A549 (cell line): Measurements from ENCODE around the gene ZFPL1. TPM values are rescaled to one million over a fixed set of nuclear protein-coding genes. Genes with fewer than 3 reads are reported as not detected.

Source experiments
- ATAC-seq, 2 experiments: fragments of 200-7000 bp in 1 of 2; fragments of >200 bp in 1 of 2; cut with Nextera tagmentation in 1 of 2; cut with Tn5 transposase in 1 of 2; 3 replicates each; pipeline versions ENCODE4 v1.8.0 to v1.9.1; 2018 to 2020; ENCODE audit warnings: mild to moderate bottlenecking in 1 of 2, moderate library complexity in 1 of 2
- CTCF ChIA-PET: fragments of 300-600 bp; sonication (Branson Sonifier 250); formaldehyde crosslinking; extraction: SDS; loops from one replicate; lab custom pipeline; 2021; ENCODE audit warnings: antibody characterized with exemption, inconsistent platforms; lab: Yijun Ruan, JAX
- POLR2A ChIA-PET: fragments of 350-600 bp; formaldehyde crosslinking; extraction: SDS; loops from one replicate; lab custom pipeline; 2021; ENCODE audit warnings: antibody characterized with exemption, inconsistent platforms; lab: Yijun Ruan, JAX
- DNase-seq, 2 experiments: peaks; one replicate each; pipeline versions ENCODE4 v3.0.0 to v3.0.0-alpha.2; 2011 to 2016; ENCODE audit warnings: low read depth in 1 of 2, low spot score in 1 of 2
- FAIRE-seq: peaks from 2 replicates; lab custom pipeline; 2011; peaks lifted over from hg19 to GRCh38; lab: Jason Lieb, UNC
- H3K27ac ChIP-seq, 2 experiments: fragments of >200 bp; sonication (Bioruptor Twin); formaldehyde crosslinking; 3 replicates each; pipeline ENCODE4 v1.5.1; 2016 to 2017
- H3K4me1 ChIP-seq: fragments of >200 bp; sonication (Bioruptor Twin); formaldehyde crosslinking; 3 replicates; pipeline ENCODE4 v1.6.1; 2016
- H3K4me2 ChIP-seq: fragments of >200 bp; sonication (Bioruptor Twin); formaldehyde crosslinking; 3 replicates; pipeline ENCODE4 v1.6.1; 2016
- H3K4me3 ChIP-seq: fragments of >200 bp; sonication (Bioruptor Twin); formaldehyde crosslinking; 3 replicates; pipeline ENCODE4 v1.5.1; 2016
- H3K9me3 ChIP-seq: fragments of >200 bp; sonication (Bioruptor Twin); formaldehyde crosslinking; 3 replicates; pipeline ENCODE4 v1.6.1; 2016
- CBX2 ChIP-seq: fragments of 200-600 bp; sonication (generic); IDR thresholded peaks from 2 replicates; pipeline ENCODE4 v1.6.1; 2016; ENCODE audit warnings: low read depth, mild to moderate bottlenecking, borderline replicate concordance
- CBX8 ChIP-seq: fragments of 200-600 bp; sonication (generic); IDR thresholded peaks from 2 replicates; pipeline ENCODE4 v1.6.1; 2016
- FOSB ChIP-seq: fragments of 250-450 bp; sonication (Bioruptor Pico); IDR thresholded peaks from 2 replicates; pipeline ENCODE4 v1.5.0; 2020; ENCODE audit warnings: mild to moderate bottlenecking, moderate library complexity
- FOXS1 ChIP-seq: fragments of 250-450 bp; sonication (Bioruptor Pico); IDR thresholded peaks from 2 replicates; pipeline ENCODE4 v1.5.0; 2020; ENCODE audit warnings: mild to moderate bottlenecking, moderate library complexity
- HDAC2 ChIP-seq: fragments of 200-600 bp; sonication (generic); IDR thresholded peaks from 2 replicates; pipeline ENCODE4 v1.6.1; 2016
- HEYL ChIP-seq: fragments of 250-450 bp; sonication (Bioruptor Pico); IDR thresholded peaks from 2 replicates; pipeline ENCODE4 v1.8.0; 2021; ENCODE audit warnings: mild to moderate bottlenecking, moderate library complexity
- HOXB13 ChIP-seq: fragments of 250-450 bp; sonication (Bioruptor Pico); IDR thresholded peaks from 2 replicates; pipeline ENCODE4 v1.5.0; 2020; ENCODE audit warnings: low read depth, mild to moderate bottlenecking, moderate library complexity
- PHF8 ChIP-seq: fragments of 200-600 bp; sonication (generic); IDR thresholded peaks from 2 replicates; pipeline ENCODE4 v1.6.1; 2016; ENCODE audit warnings: low read depth, mild to moderate bottlenecking, antibody characterized with exemption, moderate library complexity, borderline replicate concordance
- RNF2 ChIP-seq: fragments of 200-600 bp; sonication (generic); IDR thresholded peaks from 2 replicates; pipeline ENCODE4 v1.6.1; 2016; ENCODE audit warnings: low read depth, mild to moderate bottlenecking, antibody characterized with exemption, moderate library complexity, borderline replicate concordance
- SREBF2 ChIP-seq: fragments of 450-650 bp; IDR thresholded peaks from 2 replicates; pipeline ENCODE4 v1.6.1; 2014; ENCODE audit warnings: mild to moderate bottlenecking, moderate library complexity
- TP53 ChIP-seq: fragments of 250-450 bp; sonication (Bioruptor Pico); IDR thresholded peaks from 2 replicates; pipeline ENCODE4 v1.5.0; 2021; ENCODE audit warnings: mild to moderate bottlenecking, moderate library complexity
- ZSCAN20 ChIP-seq: fragments of 250-450 bp; sonication (Bioruptor Pico); IDR thresholded peaks from 2 replicates; pipeline ENCODE4 v1.8.0; 2022; ENCODE audit warnings: mild to moderate bottlenecking, moderate library complexity
- WGBS: methylation state at CpG from one replicate; pipeline ENCODE4 v1.1.6; 2017; ENCODE audit errors: missing lambda C conversion rate; 5-methylcytosine and 5-hydroxymethylcytosine counted together
- polyA plus RNA-seq, 4 experiments: library from polyadenylated mRNA; depleted of rRNA in 3 of 4; stranded (reverse); fragments of >200 nt; fragmentation: RNase III in 1 of 4; extraction: RNeasy Plus Mini Kit Qiagen cat#74134 plus additional on column Dnase treatment in 1 of 4; gene quantifications; 2 replicates in 3 of 4; 3 replicates in 1 of 4; pipeline ENCODE4 v1.2.3, GENCODE V29; 2011 to 2017
- TF ChIP-seq, protein P1 (sequence below): IDR thresholded peaks from 2 replicates; pipeline ENCODE4 v1.6.1; 2012; ENCODE audit warnings: low read depth, borderline replicate concordance
- TF ChIP-seq, protein P2 (sequence below): fragments of 250-450 bp; sonication (Bioruptor Pico); IDR thresholded peaks from 2 replicates; pipeline ENCODE4 v1.5.0; 2021; ENCODE audit warnings: mild to moderate bottlenecking, moderate library complexity, borderline replicate concordance
- TF ChIP-seq, protein P3 (sequence below): fragments of 200-600 bp; sonication (generic); IDR thresholded peaks from 2 replicates; pipeline ENCODE4 v1.6.1; 2016; ENCODE audit warnings: antibody characterized with exemption, mild to moderate bottlenecking, moderate library complexity

The ZFPL1 gene
- polyA plus RNA-seq, 2 of the 4 experiments (the other 2 are of a cell fraction) = 30.1 to 31.7 TPM

DNA sequence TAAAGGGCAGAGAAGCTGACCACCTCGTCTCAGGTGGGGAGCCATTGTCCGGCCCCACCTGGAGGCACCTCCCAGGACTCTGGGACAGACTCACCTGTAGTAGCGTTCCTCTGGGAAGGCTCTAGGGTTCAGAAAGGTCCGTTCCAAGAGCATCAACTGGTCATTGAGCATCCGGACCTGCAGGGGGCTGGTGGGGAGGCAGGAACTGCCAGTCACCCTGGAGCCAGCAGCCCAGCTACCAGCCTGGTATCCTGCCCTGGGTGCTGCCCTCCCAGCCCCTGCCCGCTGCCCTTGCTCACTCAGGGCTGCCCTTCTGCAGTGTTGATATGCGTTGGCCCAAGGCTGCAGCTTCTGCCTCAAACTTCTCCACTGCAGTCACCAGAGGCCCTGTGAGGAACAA lies 38.3 kb upstream of the ZFPL1 start (continued):
- no peak for TF ChIP-seq SREBF2

DNA sequence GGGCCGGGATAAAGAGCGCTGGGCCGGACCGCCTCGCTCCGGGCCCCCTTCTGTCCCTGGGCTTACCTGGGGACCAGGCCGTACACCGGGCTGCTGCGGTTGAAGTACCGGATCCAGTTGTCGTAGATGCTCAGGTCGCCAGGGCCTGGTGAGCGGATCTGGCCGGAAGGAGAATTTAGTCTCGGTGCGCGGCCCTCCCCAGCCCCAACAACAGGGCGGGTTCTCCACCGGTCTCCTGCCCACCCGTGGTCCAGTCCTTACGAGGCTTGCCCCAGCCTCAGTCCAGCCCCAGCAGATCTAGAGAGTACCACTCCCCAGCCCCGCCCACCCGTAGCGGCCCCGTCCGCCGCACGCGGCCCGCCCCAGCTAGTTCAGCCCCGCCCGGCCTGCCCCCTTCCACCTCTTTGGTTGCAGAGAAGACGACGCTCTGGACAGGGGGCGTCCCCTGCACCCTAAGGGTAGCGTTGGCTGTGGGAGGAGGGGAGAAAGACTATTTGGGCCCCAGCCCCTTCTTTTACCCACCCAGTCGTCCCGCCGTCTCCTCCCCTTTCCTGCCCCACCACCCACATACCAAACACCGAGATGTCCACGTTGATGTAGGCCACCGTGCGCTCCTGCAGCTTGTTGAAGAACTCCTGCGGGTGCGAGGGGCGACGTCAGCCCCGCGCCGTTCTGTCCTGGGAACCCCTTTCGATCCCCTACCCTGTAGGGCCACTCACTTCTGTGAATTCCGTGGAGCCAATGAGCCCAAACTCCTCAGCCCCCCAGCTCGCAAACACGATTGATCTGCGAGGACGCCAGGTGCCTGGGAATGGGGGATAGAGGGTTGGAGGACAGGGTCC lies 36.2 kb upstream of the ZFPL1 start:
- ATAC-seq (no peak), DNase-seq (no peak), FAIRE-seq (no peak)
- no peak overlapping the region for H3K4me2 ChIP-seq
- H3K27ac ChIP-seq = no peak overlapping the region
- peaks cover 11% of the 10 kb centered on the region for H3K4me1 ChIP-seq
- POLR2A ChIA-PET = no interaction called here
- TF ChIP-seq TP53 (CRISPR knock-in tag) (no peak), RNF2 (no peak), HEYL (CRISPR knock-in tag) (no peak)
- CTCF ChIA-PET = interaction anchor here (0.9 to 2.1 kb wide), 5 partner anchors 10 to 33 kb away, joined by 3 to 8 read pairs (median 3); partner anchors contain the start of genes ARL2 and NAALADL1
- H3K4me3 ChIP-seq = no peak overlapping the region
- 93% methylated on average over 40 of the region's 56 CpGs for WGBS
- no peaks in the 10 kb centered on the region for H3K9me3 ChIP-seq

DNA sequence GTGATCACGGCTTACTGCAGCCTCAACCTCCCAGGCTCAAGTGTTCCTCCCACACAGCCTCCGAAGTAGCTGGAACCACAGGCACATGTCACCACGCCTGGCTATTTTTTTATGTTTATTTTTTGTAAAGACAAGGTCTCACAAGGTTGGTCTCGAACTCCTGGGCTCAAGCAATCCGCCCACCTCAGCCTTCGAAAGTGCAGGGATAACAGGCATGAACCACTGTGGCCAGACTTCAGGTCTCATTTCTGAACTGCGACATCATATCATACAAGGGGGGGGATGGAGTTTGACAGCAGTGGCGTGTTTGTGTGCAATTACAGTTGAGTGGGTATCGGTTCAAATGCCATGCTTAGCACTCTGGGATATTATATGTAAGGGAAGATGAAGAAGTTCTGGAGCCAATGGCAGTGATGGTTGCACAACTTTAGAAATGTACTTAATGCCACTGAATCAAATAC lies 32.6 kb upstream of the ZFPL1 start:
- Histone ChIP-seq H3K27ac (no peak overlapping the region), H3K9me3 (no peaks in the 10 kb centered on the region), H3K4me3 (no peak overlapping the region), H3K4me1 (no peaks in the 10 kb centered on the region)
- no peak for FAIRE-seq
- ChIA-PET POLR2A (no interaction called here), CTCF (interaction anchor here (0.6 to 1.0 kb wide), 4 partner anchors 26 to 253 kb away, joined by 3 to 4 read pairs (median 3); partner anchors contain the start of gene ARL2)
- DNase-seq = no peak
- 83% methylated on average over 9 of the region's 9 CpGs for WGBS
- TF ChIP-seq, protein P1, sequence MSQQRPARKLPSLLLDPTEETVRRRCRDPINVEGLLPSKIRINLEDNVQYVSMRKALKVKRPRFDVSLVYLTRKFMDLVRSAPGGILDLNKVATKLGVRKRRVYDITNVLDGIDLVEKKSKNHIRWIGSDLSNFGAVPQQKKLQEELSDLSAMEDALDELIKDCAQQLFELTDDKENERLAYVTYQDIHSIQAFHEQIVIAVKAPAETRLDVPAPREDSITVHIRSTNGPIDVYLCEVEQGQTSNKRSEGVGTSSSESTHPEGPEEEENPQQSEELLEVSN = no peak
- TF ChIP-seq CBX2 (no peak), HEYL (CRISPR knock-in tag) (no peak), HDAC2 (no peak), ZSCAN20 (CRISPR knock-in tag) (no peak), CBX8 (no peak)
- TF ChIP-seq, all 56 proteins: peak for 0
- no peak overlapping the region for H3K4me2 ChIP-seq
- ATAC-seq = no peak

DNA sequence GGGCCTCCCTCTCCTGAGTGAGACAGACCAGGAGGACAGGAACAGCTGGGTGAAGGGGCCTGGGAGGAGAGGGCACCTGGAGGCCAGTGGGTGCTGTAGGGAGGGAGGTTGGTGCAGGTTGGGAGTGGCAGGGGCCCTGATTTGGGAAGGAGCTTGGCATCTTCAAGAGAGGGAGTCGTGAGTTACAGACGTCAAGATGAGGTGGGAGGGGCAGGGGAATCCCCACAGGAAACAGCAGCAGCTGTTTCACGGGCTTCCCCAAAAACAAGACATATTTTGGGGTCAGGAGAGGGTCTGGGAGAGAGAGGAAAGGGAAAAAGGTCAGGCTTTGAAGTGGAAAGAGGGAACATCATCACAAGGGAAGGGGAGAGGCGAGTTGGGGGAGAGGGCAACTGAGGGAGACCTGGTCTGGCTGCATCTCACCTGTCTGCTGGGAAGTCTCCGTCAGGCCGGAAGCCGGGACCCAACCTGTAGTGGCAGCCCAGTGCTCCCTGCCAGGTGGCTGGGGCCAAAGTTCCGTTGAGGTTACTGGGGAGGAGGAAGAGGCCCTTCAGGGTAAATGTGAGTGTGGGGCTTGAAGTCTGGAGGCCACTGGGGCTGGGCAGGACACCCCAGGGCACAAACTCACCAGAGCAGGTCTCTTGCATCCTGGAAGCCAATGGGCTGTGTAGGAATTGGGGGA lies 30.1 kb upstream of the ZFPL1 start:
- TF ChIP-seq, protein P2, sequence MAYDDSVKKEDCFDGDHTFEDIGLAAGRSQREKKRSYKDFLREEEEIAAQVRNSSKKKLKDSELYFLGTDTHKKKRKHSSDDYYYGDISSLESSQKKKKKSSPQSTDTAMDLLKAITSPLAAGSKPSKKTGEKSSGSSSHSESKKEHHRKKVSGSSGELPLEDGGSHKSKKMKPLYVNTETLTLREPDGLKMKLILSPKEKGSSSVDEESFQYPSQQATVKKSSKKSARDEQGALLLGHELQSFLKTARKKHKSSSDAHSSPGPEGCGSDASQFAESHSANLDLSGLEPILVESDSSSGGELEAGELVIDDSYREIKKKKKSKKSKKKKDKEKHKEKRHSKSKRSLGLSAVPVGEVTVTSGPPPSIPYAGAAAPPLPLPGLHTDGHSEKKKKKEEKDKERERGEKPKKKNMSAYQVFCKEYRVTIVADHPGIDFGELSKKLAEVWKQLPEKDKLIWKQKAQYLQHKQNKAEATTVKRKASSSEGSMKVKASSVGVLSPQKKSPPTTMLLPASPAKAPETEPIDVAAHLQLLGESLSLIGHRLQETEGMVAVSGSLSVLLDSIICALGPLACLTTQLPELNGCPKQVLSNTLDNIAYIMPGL (CRISPR knock-in tag) = no peak
- TF ChIP-seq FOXS1 = no peak
- no peak for TF ChIP-seq PHF8
- TF ChIP-seq FOSB (CRISPR knock-in tag) = no peak
- TF ChIP-seq, protein P3, sequence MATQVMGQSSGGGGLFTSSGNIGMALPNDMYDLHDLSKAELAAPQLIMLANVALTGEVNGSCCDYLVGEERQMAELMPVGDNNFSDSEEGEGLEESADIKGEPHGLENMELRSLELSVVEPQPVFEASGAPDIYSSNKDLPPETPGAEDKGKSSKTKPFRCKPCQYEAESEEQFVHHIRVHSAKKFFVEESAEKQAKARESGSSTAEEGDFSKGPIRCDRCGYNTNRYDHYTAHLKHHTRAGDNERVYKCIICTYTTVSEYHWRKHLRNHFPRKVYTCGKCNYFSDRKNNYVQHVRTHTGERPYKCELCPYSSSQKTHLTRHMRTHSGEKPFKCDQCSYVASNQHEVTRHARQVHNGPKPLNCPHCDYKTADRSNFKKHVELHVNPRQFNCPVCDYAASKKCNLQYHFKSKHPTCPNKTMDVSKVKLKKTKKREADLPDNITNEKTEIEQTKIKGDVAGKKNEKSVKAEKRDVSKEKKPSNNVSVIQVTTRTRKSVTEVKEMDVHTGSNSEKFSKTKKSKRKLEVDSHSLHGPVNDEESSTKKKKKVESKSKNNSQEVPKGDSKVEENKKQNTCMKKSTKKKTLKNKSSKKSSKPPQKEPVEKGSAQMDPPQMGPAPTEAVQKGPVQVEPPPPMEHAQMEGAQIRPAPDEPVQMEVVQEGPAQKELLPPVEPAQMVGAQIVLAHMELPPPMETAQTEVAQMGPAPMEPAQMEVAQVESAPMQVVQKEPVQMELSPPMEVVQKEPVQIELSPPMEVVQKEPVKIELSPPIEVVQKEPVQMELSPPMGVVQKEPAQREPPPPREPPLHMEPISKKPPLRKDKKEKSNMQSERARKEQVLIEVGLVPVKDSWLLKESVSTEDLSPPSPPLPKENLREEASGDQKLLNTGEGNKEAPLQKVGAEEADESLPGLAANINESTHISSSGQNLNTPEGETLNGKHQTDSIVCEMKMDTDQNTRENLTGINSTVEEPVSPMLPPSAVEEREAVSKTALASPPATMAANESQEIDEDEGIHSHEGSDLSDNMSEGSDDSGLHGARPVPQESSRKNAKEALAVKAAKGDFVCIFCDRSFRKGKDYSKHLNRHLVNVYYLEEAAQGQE = no peak
- no peak for TF ChIP-seq RNF2
- no peak for TF ChIP-seq HOXB13
- no peak for TF ChIP-seq CBX8
- WGBS = 54% methylated on average over 8 of the region's 8 CpGs
- DNase-seq (no peak), FAIRE-seq (no peak), ATAC-seq (0 out of 6 replicates have a peak, but pooled peaks of 1 of the 2 experiments have one; percentile 27)
- ChIA-PET CTCF (interaction anchor here (1.0 to 1.3 kb wide), 3 partner anchors 13 to 57 kb away, joined by 3 to 5 read pairs (median 3); partner anchors contain the start of genes BATF2 and SAC3D1), POLR2A (no interaction called here)
- H3K27ac ChIP-seq = no peak overlapping the region
- H3K4me3 ChIP-seq = no peak overlapping the region
- H3K4me1 ChIP-seq = no peaks in the 10 kb centered on the region
- H3K9me3 ChIP-seq = no peaks in the 10 kb centered on the region
- no peak overlapping the region for H3K4me2 ChIP-seq
